Measurements from ENCODE around the gene RIPOR3. TPM values are rescaled to one million over a fixed set of nuclear protein-coding genes. Genes with fewer than 3 reads are reported as not detected.

Gene RIPOR3
- polyA plus RNA-seq, 1 donor (not counting 4 experiments of a cell fraction or from before 2014, with no cell fraction given) = 0.10 TPM

DNA sequence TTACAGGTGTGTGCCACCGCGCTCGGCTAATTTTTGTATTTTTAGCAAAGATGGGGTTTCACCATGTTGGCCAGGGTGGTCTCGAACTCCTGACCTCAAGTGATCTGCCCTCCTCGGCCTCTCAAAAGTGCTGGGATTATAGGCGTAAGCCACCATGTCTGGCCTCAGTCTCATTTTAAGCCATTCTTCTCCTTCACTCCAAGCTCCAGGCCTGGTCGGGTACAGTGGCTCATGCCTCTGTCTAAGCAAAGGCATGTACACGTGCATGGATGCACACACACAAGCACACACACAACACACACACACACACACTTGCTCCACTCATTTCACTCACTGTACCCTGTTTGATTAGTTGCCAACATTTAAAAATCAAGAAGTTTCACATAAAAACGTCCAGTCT lies 32.3 kb upstream of the RIPOR3 start:
- Histone ChIP-seq H3K27ac (ENCODE audit: control insufficient read depth, insufficient read depth, low read length) (no peak overlapping the region), H3K27me3 (ENCODE audit: control insufficient read depth, extremely low read depth, insufficient read depth, low read length) (no peaks in the 10 kb centered on the region), H3K79me2 (ENCODE audit: control insufficient read depth, insufficient read depth, low read length) (no peaks in the 10 kb centered on the region), H3K9me1 (ENCODE audit: control insufficient read depth, extremely low read depth, insufficient read depth, low read length) (no peaks in the 10 kb centered on the region), H4K20me1 (ENCODE audit: control insufficient read depth, extremely low read depth, insufficient read depth, low read length) (no peaks in the 10 kb centered on the region), H3K36me3 (ENCODE audit: control insufficient read depth in 2 of 2, extremely low read depth in 1 of 2, insufficient read depth in 2 of 2, low read length in 2 of 2) (no peaks in the 10 kb centered on the region), H3K4me3 (ENCODE audit: control insufficient read depth in 2 of 3, extremely low read depth in 1 of 3, insufficient read depth in 2 of 3, low read depth in 1 of 3, low read length in 3 of 3) (no peak overlapping the region), H3K4me1 (ENCODE audit: control insufficient read depth, extremely low read depth, insufficient read depth, low read length) (peaks cover 28% of the 10 kb centered on the region), H3K9ac (ENCODE audit: control insufficient read depth, extremely low read depth, insufficient read depth, low read length) (no peak overlapping the region), H3K4me2 (ENCODE audit: control insufficient read depth, extremely low read depth, insufficient read depth, low read depth, low read length) (no peak overlapping the region), H3K9me3 (ENCODE audit: control insufficient read depth, low read depth, low read length) (no peaks in the 10 kb centered on the region), H2AFZ (ENCODE audit: control insufficient read depth, low read length) (no peak overlapping the region)
- DNase-seq (ENCODE audit: low read depth, low spot score) = no peak
- FAIRE-seq = no peak
- dilution Hi-C loops (cut with MboI; ENCODE audit: extremely low pct_ligation_motif_present, low sequenced_read_pairs) = no loop called here
- TF ChIP-seq EZH2 (IDR thresholded peaks at IDR 0.05; ENCODE audit: low read length) = no peak
- TF ChIP-seq, protein P1, sequence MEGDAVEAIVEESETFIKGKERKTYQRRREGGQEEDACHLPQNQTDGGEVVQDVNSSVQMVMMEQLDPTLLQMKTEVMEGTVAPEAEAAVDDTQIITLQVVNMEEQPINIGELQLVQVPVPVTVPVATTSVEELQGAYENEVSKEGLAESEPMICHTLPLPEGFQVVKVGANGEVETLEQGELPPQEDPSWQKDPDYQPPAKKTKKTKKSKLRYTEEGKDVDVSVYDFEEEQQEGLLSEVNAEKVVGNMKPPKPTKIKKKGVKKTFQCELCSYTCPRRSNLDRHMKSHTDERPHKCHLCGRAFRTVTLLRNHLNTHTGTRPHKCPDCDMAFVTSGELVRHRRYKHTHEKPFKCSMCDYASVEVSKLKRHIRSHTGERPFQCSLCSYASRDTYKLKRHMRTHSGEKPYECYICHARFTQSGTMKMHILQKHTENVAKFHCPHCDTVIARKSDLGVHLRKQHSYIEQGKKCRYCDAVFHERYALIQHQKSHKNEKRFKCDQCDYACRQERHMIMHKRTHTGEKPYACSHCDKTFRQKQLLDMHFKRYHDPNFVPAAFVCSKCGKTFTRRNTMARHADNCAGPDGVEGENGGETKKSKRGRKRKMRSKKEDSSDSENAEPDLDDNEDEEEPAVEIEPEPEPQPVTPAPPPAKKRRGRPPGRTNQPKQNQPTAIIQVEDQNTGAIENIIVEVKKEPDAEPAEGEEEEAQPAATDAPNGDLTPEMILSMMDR (optimal IDR thresholded peaks at IDR 0.05 in 1 of 3, IDR thresholded peaks at IDR 0.05 in 1 of 3, conservative IDR thresholded peaks at IDR 0.05 in 1 of 3; ENCODE audit: extremely low read depth in 1 of 3, insufficient read depth in 2 of 3, low read length in 3 of 3) = no peak

DNA sequence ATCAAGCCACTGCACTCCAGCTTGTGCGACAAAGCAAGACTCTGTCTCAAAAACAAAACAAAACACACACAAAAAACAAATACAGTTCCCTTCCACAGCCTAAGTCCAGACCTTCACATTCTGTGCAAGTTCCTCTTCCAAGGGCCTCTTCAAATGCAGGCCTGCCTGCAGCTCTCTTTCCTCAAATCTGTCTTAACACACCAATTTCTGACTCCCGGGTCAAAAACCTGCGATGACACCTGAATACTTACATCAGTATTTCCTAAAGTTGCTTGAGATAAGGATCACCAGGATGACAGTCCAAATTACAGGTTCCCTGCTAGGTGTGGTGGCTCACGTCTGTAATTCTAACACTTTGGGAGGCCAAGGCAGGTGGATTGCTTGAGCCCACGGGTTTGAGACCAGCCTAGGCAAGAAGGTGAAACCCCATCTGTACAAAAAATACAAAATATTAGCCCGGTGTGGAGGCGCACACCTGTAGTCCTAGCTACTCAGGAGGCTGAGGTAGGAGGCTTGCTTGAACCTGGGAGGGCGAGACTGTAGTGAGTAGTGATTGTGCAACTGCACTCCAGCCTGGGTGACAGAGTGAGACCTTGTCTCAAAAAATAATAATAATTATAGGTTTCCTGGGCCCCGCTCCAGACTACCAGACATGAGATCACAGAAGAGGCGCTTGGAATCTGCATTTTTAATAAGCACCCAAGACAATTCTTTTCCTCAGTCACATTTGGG lies 31.2 kb upstream of the RIPOR3 start:
- dilution Hi-C loops (cut with MboI; ENCODE audit: extremely low pct_ligation_motif_present, low sequenced_read_pairs) = no loop called here
- Histone ChIP-seq H3K9me3 (ENCODE audit: control insufficient read depth, low read depth, low read length) (no peaks in the 10 kb centered on the region), H3K4me3 (ENCODE audit: control insufficient read depth in 2 of 3, extremely low read depth in 1 of 3, insufficient read depth in 2 of 3, low read depth in 1 of 3, low read length in 3 of 3) (no peak overlapping the region), H3K4me1 (ENCODE audit: control insufficient read depth, extremely low read depth, insufficient read depth, low read length) (peaks cover 17% of the 10 kb centered on the region), H3K27ac (ENCODE audit: control insufficient read depth, insufficient read depth, low read length) (no peak overlapping the region), H3K9me1 (ENCODE audit: control insufficient read depth, extremely low read depth, insufficient read depth, low read length) (no peaks in the 10 kb centered on the region), H3K9ac (ENCODE audit: control insufficient read depth, extremely low read depth, insufficient read depth, low read length) (no peak overlapping the region), H2AFZ (ENCODE audit: control insufficient read depth, low read length) (no peak overlapping the region), H3K27me3 (ENCODE audit: control insufficient read depth, extremely low read depth, insufficient read depth, low read length) (no peaks in the 10 kb centered on the region), H3K79me2 (ENCODE audit: control insufficient read depth, insufficient read depth, low read length) (no peaks in the 10 kb centered on the region), H3K36me3 (ENCODE audit: control insufficient read depth in 2 of 2, extremely low read depth in 1 of 2, insufficient read depth in 2 of 2, low read length in 2 of 2) (no peaks in the 10 kb centered on the region), H3K4me2 (ENCODE audit: control insufficient read depth, extremely low read depth, insufficient read depth, low read depth, low read length) (no peak overlapping the region), H4K20me1 (ENCODE audit: control insufficient read depth, extremely low read depth, insufficient read depth, low read length) (no peaks in the 10 kb centered on the region)
- no peak for TF ChIP-seq EZH2 (IDR thresholded peaks at IDR 0.05; ENCODE audit: low read length)
- TF ChIP-seq, protein P1 (optimal IDR thresholded peaks at IDR 0.05 in 1 of 3, IDR thresholded peaks at IDR 0.05 in 1 of 3, conservative IDR thresholded peaks at IDR 0.05 in 1 of 3; ENCODE audit: extremely low read depth in 1 of 3, insufficient read depth in 2 of 3, low read length in 3 of 3) = no peak
- no peak for FAIRE-seq
- DNase-seq (ENCODE audit: low read depth, low spot score) = no peak
